ENCODE measurements around the gene SLAMF1. TPM values are rescaled to one million over a fixed set of nuclear protein-coding genes. Genes with fewer than 3 reads are reported as not detected.

Gene SLAMF1
- total RNA-seq, 6 experiments from 2014 or later: not detected

DNA sequence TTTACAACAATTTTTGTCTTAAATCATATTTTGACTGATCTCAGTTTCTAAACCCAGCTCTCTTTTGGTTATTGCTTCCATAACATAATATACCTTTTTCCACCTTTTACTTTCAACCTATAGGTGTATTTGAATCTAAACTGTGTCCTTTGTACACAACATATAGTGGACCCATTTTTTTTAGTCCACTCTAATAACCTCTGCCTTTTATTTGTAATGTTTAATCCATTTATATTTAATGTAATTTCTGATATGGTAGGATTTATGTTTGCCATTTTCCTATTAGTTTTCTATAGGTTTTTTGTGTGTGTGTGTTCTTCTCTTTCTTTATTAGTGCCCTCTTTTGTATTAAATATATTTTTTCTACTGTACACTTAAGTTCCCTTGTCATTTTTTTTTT is 22.4 kb upstream of the SLAMF1 start:
- TF ChIP-seq, protein P1, sequence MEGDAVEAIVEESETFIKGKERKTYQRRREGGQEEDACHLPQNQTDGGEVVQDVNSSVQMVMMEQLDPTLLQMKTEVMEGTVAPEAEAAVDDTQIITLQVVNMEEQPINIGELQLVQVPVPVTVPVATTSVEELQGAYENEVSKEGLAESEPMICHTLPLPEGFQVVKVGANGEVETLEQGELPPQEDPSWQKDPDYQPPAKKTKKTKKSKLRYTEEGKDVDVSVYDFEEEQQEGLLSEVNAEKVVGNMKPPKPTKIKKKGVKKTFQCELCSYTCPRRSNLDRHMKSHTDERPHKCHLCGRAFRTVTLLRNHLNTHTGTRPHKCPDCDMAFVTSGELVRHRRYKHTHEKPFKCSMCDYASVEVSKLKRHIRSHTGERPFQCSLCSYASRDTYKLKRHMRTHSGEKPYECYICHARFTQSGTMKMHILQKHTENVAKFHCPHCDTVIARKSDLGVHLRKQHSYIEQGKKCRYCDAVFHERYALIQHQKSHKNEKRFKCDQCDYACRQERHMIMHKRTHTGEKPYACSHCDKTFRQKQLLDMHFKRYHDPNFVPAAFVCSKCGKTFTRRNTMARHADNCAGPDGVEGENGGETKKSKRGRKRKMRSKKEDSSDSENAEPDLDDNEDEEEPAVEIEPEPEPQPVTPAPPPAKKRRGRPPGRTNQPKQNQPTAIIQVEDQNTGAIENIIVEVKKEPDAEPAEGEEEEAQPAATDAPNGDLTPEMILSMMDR (IDR thresholded peaks at IDR 0.05): no peak
- no peaks in the 10 kb centered on the region for H3K36me3 Mint-ChIP-seq (ENCODE audit: low read depth)
- H3K4me1 Mint-ChIP-seq (ENCODE audit: low read depth): no peaks in the 10 kb centered on the region
- no peak for DNase-seq
- H3K4me3 Mint-ChIP-seq: no peak overlapping the region
- H3K9me3 Mint-ChIP-seq: no peaks in the 10 kb centered on the region
- H3K27me3 Mint-ChIP-seq (ENCODE audit: insufficient read depth): peaks cover 3% of the 10 kb centered on the region
- H3K27ac Mint-ChIP-seq: no peak overlapping the region

DNA sequence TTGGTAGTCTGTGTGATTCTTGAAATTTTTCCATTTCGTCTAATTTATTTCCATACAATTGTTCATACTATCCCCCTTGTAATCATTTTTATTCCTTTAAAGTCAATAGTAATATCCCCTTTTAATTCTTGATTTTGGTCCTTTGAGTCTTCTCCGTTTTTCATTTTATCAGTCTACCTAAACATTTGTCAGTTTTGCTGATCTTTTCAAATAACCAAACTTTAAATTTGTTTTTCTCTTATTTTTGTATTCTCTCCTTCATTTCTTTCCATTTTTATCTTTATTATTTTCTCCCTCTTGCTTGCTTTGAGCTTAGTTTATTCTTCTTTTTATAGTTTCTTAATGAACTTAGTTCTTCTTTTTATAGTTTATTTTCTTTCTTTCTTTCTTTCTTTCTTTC is 21.1 kb upstream of the SLAMF1 start:
- no peaks in the 10 kb centered on the region for H3K36me3 Mint-ChIP-seq (ENCODE audit: low read depth)
- H3K27ac Mint-ChIP-seq: no peak overlapping the region
- no peaks in the 10 kb centered on the region for H3K4me1 Mint-ChIP-seq (ENCODE audit: low read depth)
- peaks cover 3% of the 10 kb centered on the region for H3K27me3 Mint-ChIP-seq (ENCODE audit: insufficient read depth)
- no peak overlapping the region for H3K4me3 Mint-ChIP-seq
- no peaks in the 10 kb centered on the region for H3K9me3 Mint-ChIP-seq
- TF ChIP-seq, protein P1 (IDR thresholded peaks at IDR 0.05): no peak
- no peak for DNase-seq

- TF ChIP-seq, protein P1 (IDR thresholded peaks at IDR 0.05): no peak
- DNase-seq: no peak
- Mint-ChIP-seq H3K4me3 (no peak overlapping the region), H3K27me3 (ENCODE audit: insufficient read depth) (peaks cover 3% of the 10 kb centered on the region), H3K9me3 (no peaks in the 10 kb centered on the region), H3K27ac (no peak overlapping the region), H3K36me3 (ENCODE audit: low read depth) (no peaks in the 10 kb centered on the region), H3K4me1 (ENCODE audit: low read depth) (no peaks in the 10 kb centered on the region)
Measured at GRCh38 chr1:160666079-160666442, 19.2 kb upstream of the SLAMF1 start.

DNA sequence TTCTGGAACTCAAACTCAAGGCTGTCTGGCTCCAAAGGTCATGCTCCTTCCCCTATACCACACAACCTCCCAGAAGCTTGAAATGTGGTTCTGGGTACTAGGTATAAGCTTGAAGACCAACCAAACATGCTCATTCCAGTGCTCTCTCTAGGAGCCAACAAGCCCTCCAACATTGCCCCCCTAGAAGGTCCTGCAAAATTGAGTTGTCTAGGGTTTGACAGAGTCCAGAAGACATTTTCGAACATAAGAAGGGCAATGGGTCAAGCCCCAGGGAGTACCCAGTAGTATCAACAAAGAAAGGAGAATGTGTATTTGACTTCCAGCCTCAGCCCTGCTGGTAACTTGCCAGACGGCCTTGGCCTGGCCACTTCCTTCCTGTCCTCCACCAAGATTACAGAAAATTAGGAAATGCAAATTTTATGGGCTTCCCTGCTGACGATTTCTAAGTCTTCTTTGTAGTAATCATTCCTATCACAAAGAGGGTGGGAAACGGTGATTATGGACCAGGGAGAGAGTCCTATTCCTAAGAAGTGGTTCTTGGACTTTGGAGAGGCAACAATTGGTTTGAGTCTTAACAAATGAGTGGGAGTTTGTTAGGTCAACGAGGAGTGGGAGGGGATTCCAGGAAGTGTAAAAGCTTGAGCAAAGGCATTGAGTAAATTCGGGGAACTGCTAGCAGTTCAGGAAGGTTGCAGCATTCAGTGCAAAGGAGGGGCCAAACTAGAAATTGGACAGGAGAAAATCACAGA is 18.7 kb upstream of the SLAMF1 start:
- TF ChIP-seq, protein P1 (IDR thresholded peaks at IDR 0.05): no peak
- DNase-seq: no peak
- Mint-ChIP-seq H3K27ac (no peak overlapping the region), H3K36me3 (ENCODE audit: low read depth) (no peaks in the 10 kb centered on the region), H3K4me3 (no peak overlapping the region), H3K9me3 (no peaks in the 10 kb centered on the region), H3K27me3 (ENCODE audit: insufficient read depth) (peaks cover 3% of the 10 kb centered on the region), H3K4me1 (ENCODE audit: low read depth) (no peaks in the 10 kb centered on the region)

DNA sequence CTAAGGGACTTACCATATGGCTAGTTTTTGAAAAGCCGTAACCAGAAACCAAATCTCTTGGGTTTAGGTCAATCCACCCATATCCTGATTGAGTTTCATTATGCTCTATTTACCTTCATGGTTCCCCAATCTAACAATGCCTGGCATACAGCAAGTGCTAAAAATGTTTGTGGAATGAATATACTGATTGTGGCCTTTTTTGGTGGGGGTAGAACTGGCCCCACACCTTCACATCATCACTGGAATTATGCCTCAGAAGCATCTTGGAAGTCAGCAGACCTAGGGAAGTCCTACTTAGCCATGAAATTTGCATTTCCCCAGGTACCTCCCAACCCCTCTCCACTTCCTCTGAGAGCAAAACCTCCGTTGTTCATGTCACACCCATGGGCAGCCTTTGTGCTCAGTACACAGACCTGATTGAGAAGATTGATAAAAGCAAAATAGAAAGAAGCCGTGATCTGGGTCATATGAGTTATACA is 17.8 kb upstream of the SLAMF1 start:
- TF ChIP-seq, protein P1 (IDR thresholded peaks at IDR 0.05): no peak
- no peak for DNase-seq
- Mint-ChIP-seq H3K27ac (no peak overlapping the region), H3K4me1 (ENCODE audit: low read depth) (no peaks in the 10 kb centered on the region), H3K27me3 (ENCODE audit: insufficient read depth) (peaks cover 3% of the 10 kb centered on the region), H3K4me3 (no peak overlapping the region), H3K36me3 (ENCODE audit: low read depth) (no peaks in the 10 kb centered on the region), H3K9me3 (no peaks in the 10 kb centered on the region)
